CD1c-positive myeloid dendritic cell (primary cell): ENCODE data around the gene COPG1.
A peak's percentile ranks its signal among the peaks of the same experiment; 100 is the strongest.

Experiments
- DNase-seq: peaks from one replicate; pipeline ENCODE4 v3.0.0-alpha.2; 2016; ENCODE audit errors: extremely low spot score

The COPG1 gene

DNA sequence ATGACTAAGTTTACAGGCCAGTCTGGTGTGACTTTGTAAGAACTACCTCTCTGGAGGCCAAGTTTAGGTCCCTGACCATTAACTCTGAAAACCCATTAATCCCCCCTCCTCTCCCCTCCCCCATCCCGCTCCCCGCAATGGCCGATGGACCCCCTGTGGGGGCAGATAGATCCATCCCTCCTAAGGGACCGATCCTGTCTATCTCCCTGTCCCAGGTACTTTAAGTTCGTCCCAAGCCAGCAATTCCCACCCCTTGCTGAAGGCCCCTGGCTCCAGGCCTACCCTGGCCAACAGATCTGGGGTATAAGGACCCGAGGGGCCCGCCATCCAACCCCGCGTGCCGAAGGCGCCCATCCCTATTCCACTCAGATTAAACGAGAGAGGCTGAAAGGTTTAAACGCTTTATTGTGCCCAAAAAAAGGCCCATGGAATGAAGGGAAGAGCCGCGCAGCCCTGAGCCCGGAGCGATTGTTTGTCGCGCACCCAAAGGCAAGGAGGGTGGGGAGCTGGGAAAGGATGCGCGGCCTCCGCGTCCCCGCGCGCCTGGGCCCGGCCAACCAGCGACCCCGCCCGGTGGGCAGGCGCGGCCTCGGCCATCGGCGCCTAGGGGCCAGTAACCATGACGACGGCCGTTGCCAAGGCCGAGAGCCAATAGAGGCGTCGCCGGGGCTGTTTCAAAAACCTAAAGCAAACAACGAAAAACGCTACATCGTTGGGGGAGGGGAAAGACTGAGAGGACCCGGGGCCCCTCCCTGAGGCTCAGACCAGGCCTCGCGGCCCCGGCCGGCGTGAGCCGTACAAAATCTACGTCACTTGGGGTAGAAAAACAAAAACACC is 65.2 kb downstream of the COPG1 start:
- peak; percentile 63 for DNase-seq

DNA sequence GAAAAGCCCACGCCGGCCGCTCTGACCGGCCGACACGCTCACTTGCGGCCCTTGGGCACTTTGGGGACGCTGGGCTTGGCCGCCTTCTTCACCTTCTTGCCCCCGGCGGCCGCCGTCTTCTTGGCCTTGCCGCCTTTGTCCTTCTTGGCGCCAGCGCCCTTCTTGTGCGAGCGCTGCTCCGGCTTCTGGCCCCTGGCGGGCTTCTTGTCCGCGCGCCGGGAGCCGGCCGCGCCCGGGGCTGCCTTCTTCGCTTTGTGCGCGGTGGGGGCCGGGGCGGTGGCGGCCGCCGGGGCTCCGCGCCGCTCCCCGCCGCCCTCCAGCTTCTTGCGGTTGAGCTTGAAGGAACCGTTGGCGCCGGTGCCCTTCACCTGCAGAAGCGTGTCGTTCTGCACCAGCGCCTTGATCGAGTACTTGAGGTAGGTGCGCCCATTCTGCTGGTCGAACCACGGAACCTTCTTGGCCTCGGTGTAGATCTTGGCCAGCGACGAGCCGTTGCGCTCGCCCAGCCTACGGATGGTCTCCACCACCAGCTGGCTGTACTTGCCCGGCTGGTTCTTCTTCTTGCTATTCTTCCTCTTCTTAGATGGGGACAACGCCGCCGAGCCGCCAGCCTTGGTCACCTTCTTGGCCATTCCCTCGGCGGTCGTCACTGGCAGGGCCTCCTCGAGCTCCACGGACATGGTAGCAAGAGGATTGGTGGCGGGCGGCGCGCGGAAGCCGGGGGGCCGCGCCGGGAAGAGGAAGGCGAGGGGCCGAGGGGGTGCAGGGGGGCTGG is 66.0 kb downstream of the COPG1 start:
- DNase-seq: peak; percentile 53

DNA sequence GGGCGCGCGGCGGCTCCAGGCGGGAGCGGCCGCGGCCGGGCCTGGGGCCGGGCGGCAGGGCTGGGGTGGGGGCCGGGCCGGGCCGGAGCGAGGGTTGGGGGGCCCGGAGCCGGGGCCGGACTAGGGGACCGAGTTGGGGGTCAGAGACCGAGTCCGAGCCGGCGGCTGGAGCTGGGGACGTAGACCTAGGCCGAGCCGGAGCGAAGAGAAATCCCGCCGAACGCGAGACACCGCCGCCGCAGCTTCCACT is 66.5 kb downstream of the COPG1 start:
- no peak for DNase-seq

DNA sequence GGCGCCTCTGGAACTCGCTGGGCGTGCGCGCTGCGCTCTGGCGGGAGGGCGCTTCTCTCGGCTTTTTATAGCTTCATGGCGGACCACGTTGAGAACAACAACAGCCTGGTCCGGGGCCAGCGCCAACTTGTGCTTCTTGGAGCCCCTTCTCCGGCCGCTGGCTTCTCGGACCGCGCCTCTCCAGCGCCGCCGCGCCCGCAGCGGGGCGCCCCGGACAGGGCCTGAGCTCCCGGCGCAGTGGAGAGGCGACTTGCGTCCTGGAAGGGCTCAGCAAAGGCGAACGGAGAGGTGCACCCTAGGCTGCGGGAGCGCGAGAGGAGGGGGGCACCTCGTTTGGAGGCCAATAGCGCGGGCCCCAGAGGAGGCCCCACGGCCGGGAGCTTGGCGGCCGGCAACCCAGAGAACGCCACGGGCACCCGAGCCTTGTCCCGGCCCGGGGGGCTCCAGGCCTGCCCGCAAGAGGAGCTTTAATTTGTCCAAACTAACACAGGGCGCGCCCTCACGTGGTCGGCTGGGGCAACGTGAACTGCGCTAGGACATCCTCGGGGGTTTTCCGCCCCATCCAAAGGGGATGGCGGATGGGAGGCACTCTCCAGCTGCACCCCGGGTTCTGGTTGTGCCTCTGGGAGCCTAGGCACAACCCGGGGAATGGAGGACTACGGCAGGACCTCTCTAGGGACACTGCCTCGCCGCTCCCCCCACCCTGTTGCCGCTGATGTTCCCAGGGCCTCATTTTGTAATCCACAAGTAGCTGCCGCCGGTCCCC is 67.0 kb downstream of the COPG1 start:
- peak; percentile 94 for DNase-seq

DNA sequence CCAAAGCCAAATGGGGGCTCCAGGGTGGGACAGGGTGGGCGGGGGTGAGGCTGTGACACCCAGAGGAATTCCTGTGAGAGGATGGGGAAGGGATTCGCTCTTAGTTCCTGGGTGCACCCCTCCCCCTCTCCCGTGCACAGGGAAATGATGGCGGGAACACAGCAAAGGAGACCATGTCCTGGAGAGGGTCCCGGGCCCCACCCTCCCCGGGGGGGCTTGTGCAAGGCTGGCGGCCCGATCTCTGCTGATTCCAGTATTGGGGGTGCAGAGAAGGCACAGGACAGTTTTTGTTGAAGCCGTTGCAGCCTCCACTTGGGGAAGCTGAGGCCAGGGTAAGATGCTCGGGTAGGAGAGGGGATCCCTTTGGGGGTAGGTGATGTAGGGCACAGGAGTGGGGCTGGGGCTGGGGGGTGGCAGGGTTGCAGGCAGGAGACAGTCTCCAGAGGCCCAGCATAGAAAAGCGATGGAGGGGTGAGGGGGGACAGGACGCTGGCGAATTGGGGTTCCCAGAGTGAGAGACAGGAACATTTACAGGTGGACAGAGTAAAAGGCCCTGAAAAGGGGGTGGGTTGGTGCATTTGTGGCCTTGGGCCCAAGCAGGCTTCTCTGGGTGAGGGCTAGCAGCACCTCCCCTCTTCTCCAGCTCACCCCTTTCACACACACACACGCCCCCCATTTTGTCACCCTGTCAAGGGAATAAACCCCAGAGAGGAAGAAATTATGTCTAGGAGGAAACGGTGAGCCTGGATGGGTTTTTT is 67.8 kb downstream of the COPG1 start:
- no peak for DNase-seq

- DNase-seq: no peak
Observed at GRCh38 chr3:129317848-129318247, 68.4 kb downstream of the COPG1 start.

- no peak for DNase-seq
Observed at GRCh38 chr3:129318921-129319320, 69.5 kb downstream of the COPG1 start.

DNA sequence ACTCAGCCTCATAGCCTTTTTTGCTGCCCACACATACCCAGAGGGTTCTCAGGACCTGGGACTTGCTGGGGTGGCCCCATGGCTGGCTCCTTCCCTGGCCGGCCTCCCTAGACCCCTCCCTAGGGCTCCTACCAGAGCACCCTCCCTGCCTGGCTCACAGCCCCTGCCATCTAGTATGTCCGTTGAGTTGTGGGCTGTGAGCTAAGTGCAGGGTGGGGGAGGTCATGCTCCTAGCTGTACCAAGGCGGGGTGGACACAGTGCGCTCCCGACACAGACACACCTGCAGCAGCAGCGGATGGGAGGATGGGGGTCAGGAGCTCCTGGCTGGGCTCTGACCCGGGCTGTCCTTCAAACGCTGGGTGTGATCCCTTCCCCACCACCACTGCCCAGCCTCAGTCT is 70.9 kb downstream of the COPG1 start:
- no peak for DNase-seq

GRCh38 chr3:129320825-129321487 is 71.5 kb downstream of the COPG1 start:
- DNase-seq: no peak

GRCh38 chr3:129321887-129322286 is 72.5 kb downstream of the COPG1 start:
- no peak for DNase-seq

- DNase-seq: peak; percentile 47
Observed at GRCh38 chr3:129323651-129324294, 74.4 kb downstream of the COPG1 start.

GRCh38 chr3:129324855-129325254 is 75.4 kb downstream of the COPG1 start:
- no peak for DNase-seq

DNA sequence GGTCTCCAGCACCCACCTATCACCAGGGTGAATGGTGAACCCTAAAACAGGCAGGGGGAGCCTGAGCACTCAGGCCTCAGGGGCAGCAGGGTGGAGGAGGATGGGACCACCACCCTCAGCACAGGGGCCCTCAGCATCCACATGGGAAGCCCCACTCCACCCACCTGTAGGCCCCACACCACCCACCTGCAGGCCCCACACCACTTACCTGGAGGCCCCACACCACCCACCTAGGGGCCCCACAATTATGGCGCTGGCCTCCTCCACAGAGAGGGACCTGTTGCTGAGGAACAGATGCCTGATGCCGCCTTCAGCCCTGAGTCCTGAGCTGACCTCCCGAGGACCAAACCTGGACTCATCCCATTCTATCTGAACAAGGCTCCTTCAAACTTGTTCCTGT is 76.0 kb downstream of the COPG1 start:
- DNase-seq: no peak

GRCh38 chr3:129326138-129326537 is 76.7 kb downstream of the COPG1 start:
- DNase-seq: no peak

DNA sequence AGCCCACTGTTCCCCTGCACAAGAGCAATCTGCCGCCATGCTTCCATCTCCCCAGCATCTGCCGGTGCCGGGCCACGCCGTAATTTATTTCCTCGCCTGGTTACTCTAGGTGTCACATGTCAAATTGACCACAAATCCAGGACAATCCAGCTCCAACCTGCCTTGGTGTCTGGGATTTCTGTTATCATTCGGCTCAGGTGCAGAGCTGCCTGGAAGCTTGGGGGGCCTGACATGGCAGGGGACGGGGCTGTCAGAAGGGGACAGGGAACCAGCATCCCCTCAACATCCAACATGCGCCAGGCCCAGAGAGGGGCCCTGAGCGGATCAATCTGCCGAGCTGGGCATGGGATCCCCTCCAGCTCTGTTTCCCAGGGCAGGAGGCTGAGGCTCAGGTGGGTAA is 77.2 kb downstream of the COPG1 start:
- no peak for DNase-seq
